ENCODE measurements around the gene ALS2CL.

The ALS2CL gene

GRCh38 chr3:46715507-46716175 lies 22.2 kb upstream of the ALS2CL start:
- TF ChIP-seq, protein P1, sequence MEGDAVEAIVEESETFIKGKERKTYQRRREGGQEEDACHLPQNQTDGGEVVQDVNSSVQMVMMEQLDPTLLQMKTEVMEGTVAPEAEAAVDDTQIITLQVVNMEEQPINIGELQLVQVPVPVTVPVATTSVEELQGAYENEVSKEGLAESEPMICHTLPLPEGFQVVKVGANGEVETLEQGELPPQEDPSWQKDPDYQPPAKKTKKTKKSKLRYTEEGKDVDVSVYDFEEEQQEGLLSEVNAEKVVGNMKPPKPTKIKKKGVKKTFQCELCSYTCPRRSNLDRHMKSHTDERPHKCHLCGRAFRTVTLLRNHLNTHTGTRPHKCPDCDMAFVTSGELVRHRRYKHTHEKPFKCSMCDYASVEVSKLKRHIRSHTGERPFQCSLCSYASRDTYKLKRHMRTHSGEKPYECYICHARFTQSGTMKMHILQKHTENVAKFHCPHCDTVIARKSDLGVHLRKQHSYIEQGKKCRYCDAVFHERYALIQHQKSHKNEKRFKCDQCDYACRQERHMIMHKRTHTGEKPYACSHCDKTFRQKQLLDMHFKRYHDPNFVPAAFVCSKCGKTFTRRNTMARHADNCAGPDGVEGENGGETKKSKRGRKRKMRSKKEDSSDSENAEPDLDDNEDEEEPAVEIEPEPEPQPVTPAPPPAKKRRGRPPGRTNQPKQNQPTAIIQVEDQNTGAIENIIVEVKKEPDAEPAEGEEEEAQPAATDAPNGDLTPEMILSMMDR (IDR thresholded peaks at IDR 0.05; ENCODE audit: low read length, missing control alignments) = no peak
- DNase-seq (ENCODE audit: low read depth) = no peak
- H3K4me3 ChIP-seq (replicated peaks; ENCODE audit: low read depth, low read length) = no peak overlapping the region

DNA sequence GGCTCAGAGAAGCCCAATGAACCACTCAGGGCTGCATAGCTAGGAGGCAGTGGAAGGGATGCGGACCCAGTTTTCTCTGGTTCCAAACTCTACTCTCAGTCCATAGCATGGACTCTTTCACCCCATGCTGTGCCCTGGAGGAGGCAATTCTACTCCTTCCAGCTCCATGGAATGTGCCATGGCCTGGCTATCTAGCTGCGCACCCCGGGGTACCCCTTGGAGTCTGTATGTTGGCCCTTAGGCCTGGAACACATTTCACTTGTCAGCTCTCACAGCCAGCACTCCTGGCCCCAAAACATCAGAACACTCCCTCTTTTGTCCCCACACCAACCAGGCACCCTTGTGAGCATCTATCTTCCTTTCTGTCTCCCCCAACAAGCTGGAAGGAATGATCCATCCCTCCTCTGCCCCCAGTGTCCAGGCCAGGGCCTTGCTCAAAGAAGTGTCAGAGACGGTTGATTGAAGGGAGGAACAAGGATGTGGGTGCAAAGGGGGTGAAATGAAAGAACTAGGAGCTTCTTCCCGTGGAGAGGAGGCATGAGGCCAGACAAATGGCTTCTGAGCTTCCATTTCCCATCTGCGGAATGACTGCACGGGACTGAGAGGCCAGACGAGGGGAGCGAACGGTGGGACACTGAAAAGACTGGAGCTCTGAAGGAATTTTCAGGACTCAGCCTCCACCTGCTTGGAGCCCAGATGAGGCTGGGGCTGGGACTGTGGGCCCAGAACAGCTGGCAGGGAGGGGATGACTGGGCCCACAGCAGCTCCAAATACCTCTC lies 21.4 kb upstream of the ALS2CL start:
- TF ChIP-seq, protein P1 (IDR thresholded peaks at IDR 0.05; ENCODE audit: low read length, missing control alignments) = no peak
- DNase-seq (ENCODE audit: low read depth) = no peak
- no peak overlapping the region for H3K4me3 ChIP-seq (replicated peaks; ENCODE audit: low read depth, low read length)

DNA sequence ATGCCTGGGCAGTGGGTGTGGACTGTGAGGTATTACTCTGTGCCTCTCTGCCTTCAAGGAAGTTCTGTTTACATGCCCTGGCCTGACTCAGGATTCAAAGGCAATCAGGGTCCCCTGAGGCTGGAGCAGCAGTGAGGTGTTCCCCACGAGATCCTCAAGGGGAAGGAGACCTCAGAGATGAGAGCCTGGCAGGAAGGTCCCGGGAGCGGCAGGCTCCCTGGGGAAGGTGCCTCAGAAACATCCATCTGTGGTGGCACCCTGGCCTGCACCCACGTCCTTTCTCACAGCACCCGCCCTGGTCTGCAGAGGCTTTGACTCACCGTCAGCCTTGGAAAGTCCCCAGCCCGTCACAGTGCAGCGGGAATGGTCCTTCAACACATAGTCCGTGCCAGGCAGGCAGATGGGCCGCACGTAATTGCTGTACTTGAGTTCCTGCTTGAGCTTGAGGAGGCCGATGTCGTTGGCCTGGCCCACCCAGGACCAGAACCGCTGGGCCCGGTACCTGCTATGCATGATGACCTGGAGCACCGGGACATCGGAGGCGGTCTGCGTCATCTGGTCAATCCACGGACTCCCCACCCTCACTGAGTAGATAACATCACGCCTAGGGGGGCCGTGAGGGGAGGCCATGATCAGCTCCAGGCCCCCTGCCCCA lies 20.5 kb upstream of the ALS2CL start:
- TF ChIP-seq, protein P1 (IDR thresholded peaks at IDR 0.05; ENCODE audit: low read length, missing control alignments) = no peak
- H3K4me3 ChIP-seq (replicated peaks; ENCODE audit: low read depth, low read length) = no peak overlapping the region
- no peak for DNase-seq (ENCODE audit: low read depth)

DNA sequence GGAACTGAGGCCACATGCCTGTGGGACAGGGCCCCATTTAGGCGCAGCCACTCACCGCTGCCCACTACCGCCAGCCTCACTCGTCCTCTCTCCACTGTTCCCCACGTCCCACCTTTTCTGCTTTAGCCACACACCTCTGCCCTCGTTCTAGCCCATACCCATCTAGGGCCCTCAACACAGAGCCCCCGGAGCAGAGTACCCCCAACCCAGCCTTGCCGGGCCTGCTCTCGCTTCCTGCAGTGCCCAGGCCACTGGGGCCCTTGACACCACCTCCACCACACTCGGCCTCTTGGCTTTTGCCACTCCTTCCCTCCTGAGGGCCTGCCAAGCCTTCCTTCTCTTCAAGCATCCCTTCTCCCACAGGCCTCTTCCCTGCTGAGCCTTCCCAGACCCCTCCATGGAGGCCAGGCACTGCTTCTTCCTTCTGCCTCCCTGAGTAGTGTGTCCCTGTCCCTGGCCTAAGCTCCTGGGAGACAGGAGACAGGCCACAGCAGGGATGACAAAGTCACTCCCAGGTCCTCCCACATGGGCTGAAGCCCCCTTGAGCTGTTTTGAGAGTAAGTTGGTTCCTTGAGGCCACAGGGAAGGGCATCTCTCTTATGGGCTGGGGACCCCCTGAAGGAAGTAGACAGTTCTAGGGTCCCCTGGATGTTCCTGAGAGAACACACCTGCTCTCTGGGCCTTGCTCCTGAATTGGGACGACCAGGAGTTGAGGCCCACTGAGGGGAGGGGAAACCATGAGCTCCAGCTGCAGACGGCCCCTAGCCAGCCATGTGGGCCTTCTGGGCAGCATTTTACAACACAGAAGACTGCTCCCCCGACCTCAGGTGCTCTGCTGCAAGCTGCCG lies 19.8 kb upstream of the ALS2CL start:
- no peak for DNase-seq (ENCODE audit: low read depth)
- no peak overlapping the region for H3K4me3 ChIP-seq (replicated peaks; ENCODE audit: low read depth, low read length)
- TF ChIP-seq, protein P1 (IDR thresholded peaks at IDR 0.05; ENCODE audit: low read length, missing control alignments) = no peak

DNA sequence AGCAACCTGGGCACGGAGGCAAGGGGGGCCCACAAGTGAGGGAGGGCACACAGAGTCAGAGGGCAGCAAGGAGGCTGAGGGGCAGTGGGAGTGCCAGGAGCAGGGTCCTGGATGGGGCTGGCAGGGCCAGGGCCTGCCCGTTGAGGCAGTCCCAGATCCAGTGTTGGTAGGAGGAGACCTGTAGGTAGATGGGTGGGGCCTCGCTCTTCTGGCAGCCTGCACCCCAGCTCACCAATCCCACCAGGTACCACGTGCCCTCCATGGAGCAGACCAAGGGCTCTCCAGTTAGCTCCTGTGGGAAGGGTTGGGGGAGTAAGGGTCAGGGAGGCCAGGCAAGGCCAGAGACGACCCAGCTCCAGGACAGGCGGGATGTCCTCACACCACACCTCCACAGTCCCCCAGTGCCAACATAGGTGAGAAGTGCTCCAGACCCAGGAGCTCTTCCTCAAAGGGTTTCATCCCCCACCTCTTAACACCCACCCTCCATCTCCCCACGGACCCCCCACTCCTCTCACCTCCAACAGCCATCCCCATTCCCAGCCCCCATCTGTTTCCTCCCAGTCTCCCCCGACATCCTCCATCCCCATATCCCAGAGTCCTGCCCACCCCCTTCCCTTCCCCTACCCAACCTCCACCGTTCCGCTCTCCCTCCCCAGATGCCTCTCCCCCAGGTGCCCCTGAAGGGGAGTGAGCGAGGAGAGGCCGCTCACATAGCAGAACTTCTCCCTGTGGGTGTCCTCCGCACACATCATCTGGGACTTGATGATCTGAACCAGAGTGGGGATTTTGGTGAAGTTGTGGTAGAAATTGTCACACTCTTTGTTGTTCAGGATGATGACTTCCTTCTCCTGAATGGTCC lies 18.9 kb upstream of the ALS2CL start:
- no peak for DNase-seq (ENCODE audit: low read depth)
- TF ChIP-seq, protein P1 (IDR thresholded peaks at IDR 0.05; ENCODE audit: low read length, missing control alignments) = no peak
- H3K4me3 ChIP-seq (replicated peaks; ENCODE audit: low read depth, low read length) = no peak overlapping the region

GRCh38 chr3:46711760-46712159 lies 18.3 kb upstream of the ALS2CL start:
- DNase-seq (ENCODE audit: low read depth) = no peak
- TF ChIP-seq, protein P1 (IDR thresholded peaks at IDR 0.05; ENCODE audit: low read length, missing control alignments) = no peak
- H3K4me3 ChIP-seq (replicated peaks; ENCODE audit: low read depth, low read length) = no peak overlapping the region
